ENCODE data around the gene GRAMD1A.
"Not testable (repeated sequence)": the region's sequence is repeated elsewhere in the genome, so short reads cannot be mapped to it uniquely, and the experiment has no call there.

Gene GRAMD1A

GRCh38 chr19:35021016-35021415 lies 20.9 kb downstream of the GRAMD1A start:
- DNase-seq (ENCODE audit: low spot score) = no peak

- no peak for DNase-seq (ENCODE audit: low spot score)
These were observed 21.5 kb downstream of the GRAMD1A start for GRCh38 chr19:35021596-35021995.

GRCh38 chr19:35022460-35022859 lies 22.3 kb downstream of the GRAMD1A start:
- DNase-seq (ENCODE audit: low spot score) = no peak

GRCh38 chr19:35023428-35023827 lies 23.3 kb downstream of the GRAMD1A start:
- no peak for DNase-seq (ENCODE audit: low spot score)

GRCh38 chr19:35024095-35024494 lies 24.0 kb downstream of the GRAMD1A start:
- no peak for DNase-seq (ENCODE audit: low spot score)

GRCh38 chr19:35025969-35026368 lies 25.8 kb downstream of the GRAMD1A start:
- DNase-seq (ENCODE audit: low spot score) = no peak

GRCh38 chr19:35026418-35026817 lies 26.3 kb downstream of the GRAMD1A start:
- no peak for DNase-seq (ENCODE audit: low spot score)

- no peak for DNase-seq (ENCODE audit: low spot score)
These were observed 26.9 kb downstream of the GRAMD1A start for GRCh38 chr19:35027009-35027408.

- DNase-seq (ENCODE audit: low spot score) = no peak
These were observed 27.9 kb downstream of the GRAMD1A start for GRCh38 chr19:35027851-35028599.

GRCh38 chr19:35028600-35028885 lies 28.4 kb downstream of the GRAMD1A start:
- DNase-seq (ENCODE audit: low spot score) = not testable (repeated sequence)

GRCh38 chr19:35029275-35029736 lies 29.2 kb downstream of the GRAMD1A start:
- not testable (repeated sequence) for DNase-seq (ENCODE audit: low spot score)

GRCh38 chr19:35029737-35030256 lies 29.7 kb downstream of the GRAMD1A start:
- no peak for DNase-seq (ENCODE audit: low spot score)

- DNase-seq (ENCODE audit: low spot score) = peak; percentile 69
These were observed 30.3 kb downstream of the GRAMD1A start, which contains the start of gene SCN1B for GRCh38 chr19:35030257-35031071. Gene SCN1B, plus strand, starts transcription at chr19:35030470. Its CDS starts 351 bp downstream, at chr19:35030821.

- DNase-seq (ENCODE audit: low spot score) = no peak
These were observed 31.2 kb downstream of the GRAMD1A start for GRCh38 chr19:35031072-35031881.

GRCh38 chr19:35032356-35032865 lies 32.3 kb downstream of the GRAMD1A start:
- DNase-seq (ENCODE audit: low spot score) = no peak

GRCh38 chr19:35033067-35034004 lies 33.2 kb downstream of the GRAMD1A start:
- DNase-seq (ENCODE audit: low spot score) = no peak

GRCh38 chr19:35034005-35034502 lies 33.9 kb downstream of the GRAMD1A start:
- DNase-seq (ENCODE audit: low spot score) = no peak

GRCh38 chr19:35034588-35035382 lies 34.7 kb downstream of the GRAMD1A start:
- DNase-seq (ENCODE audit: low spot score) = no peak

GRCh38 chr19:35037716-35038622 lies 37.8 kb downstream of the GRAMD1A start:
- peak; percentile 66 for DNase-seq (ENCODE audit: low spot score)
